Measurements from ENCODE around the gene PCDH8.

DNA sequence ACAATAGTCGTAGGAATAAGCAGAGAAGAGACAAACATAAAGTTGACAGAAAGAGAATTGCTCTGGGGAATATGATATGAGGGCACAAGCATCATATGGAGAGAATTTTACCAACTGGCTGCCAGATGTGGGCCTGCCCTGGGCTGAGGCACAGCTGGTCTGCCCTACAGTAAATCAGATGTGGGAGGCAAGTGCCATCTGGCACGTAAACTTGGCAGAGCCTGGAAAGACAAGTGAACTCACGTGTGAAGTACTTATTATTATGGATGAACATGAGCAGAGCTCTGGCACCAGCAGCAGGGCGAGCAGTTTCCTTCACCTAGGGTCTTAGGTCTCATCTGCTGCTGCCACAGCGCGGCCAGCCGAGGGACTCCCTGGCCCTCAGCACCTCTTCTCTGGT is 20.6 kb downstream of the PCDH8 start:
- TF ChIP-seq, protein P1, sequence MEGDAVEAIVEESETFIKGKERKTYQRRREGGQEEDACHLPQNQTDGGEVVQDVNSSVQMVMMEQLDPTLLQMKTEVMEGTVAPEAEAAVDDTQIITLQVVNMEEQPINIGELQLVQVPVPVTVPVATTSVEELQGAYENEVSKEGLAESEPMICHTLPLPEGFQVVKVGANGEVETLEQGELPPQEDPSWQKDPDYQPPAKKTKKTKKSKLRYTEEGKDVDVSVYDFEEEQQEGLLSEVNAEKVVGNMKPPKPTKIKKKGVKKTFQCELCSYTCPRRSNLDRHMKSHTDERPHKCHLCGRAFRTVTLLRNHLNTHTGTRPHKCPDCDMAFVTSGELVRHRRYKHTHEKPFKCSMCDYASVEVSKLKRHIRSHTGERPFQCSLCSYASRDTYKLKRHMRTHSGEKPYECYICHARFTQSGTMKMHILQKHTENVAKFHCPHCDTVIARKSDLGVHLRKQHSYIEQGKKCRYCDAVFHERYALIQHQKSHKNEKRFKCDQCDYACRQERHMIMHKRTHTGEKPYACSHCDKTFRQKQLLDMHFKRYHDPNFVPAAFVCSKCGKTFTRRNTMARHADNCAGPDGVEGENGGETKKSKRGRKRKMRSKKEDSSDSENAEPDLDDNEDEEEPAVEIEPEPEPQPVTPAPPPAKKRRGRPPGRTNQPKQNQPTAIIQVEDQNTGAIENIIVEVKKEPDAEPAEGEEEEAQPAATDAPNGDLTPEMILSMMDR (IDR thresholded peaks at IDR 0.05): no peak
- TF ChIP-seq POLR2A (IDR thresholded peaks at IDR 0.05): no peak
